ENCODE data around the gene MVK. TPM values are rescaled to one million over a fixed set of nuclear protein-coding genes. Genes with fewer than 3 reads are reported as not detected.

Gene MVK
- total and polyA plus RNA-seq, 2 donors from 2014 or later, result 40.0 to 48.1 TPM

DNA sequence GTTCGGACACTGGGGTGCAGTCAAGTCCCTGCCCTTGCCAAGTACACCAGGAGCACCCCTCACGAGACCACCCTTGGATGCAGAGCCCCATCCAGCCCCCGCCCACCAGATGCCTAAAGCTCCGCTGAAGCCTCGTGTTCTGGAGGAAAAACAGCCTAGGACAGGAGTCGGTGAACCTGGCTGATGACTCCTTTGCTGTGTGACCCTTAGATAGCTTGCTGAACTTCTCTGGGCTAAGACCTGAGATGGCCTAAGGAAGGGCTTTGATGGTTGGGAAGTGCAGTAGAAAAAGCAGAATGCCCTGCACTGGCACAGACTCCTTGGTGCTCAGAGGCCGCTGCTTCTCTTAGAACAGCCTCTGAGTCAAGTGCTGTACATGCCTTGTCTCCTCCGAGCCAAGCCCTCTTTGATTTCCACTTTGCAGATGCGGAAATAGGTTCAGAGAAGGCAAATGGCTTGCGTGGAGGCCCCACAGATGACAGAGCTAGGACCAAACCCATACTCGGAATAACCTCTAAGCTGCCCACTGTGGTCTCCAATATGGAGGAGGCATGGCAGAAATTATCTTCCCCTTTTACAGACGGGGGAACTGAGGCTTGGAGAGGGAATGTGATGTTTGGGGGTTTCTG is 52.3 kb downstream of the MVK start:
- no peaks in the 10 kb centered on the region for H3K9me3 ChIP-seq (ENCODE audit: control insufficient read depth in 2 of 3, insufficient read depth in 1 of 3, low read length in 3 of 3)
- H3K27me3 ChIP-seq (ENCODE audit: control insufficient read depth, insufficient read depth, low read length), result no peaks in the 10 kb centered on the region
- no peaks in the 10 kb centered on the region for H3K4me1 ChIP-seq (ENCODE audit: control insufficient read depth in 2 of 3, insufficient read depth in 2 of 3, low read depth in 1 of 3, low read length in 3 of 3)
- no peak for FAIRE-seq
- no peak for DNase-seq
- H3K27ac ChIP-seq (ENCODE audit: low read depth in 2 of 2, low read length in 2 of 2), result no peak overlapping the region
- intact Hi-C loops (cut with DNase I), result no loop called here
- TF ChIP-seq, protein P1, sequence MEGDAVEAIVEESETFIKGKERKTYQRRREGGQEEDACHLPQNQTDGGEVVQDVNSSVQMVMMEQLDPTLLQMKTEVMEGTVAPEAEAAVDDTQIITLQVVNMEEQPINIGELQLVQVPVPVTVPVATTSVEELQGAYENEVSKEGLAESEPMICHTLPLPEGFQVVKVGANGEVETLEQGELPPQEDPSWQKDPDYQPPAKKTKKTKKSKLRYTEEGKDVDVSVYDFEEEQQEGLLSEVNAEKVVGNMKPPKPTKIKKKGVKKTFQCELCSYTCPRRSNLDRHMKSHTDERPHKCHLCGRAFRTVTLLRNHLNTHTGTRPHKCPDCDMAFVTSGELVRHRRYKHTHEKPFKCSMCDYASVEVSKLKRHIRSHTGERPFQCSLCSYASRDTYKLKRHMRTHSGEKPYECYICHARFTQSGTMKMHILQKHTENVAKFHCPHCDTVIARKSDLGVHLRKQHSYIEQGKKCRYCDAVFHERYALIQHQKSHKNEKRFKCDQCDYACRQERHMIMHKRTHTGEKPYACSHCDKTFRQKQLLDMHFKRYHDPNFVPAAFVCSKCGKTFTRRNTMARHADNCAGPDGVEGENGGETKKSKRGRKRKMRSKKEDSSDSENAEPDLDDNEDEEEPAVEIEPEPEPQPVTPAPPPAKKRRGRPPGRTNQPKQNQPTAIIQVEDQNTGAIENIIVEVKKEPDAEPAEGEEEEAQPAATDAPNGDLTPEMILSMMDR (IDR thresholded peaks at IDR 0.05; ENCODE audit: borderline replicate concordance, extremely low read depth, insufficient read depth), result no peak
- H3K9ac ChIP-seq (ENCODE audit: low read length in 3 of 3), result no peak overlapping the region
- no peak overlapping the region for H3K4me3 ChIP-seq (ENCODE audit: low read length in 3 of 3)
- no peaks in the 10 kb centered on the region for H3K36me3 ChIP-seq (ENCODE audit: control insufficient read depth in 2 of 3, insufficient read depth in 3 of 3, low read length in 3 of 3)

DNA sequence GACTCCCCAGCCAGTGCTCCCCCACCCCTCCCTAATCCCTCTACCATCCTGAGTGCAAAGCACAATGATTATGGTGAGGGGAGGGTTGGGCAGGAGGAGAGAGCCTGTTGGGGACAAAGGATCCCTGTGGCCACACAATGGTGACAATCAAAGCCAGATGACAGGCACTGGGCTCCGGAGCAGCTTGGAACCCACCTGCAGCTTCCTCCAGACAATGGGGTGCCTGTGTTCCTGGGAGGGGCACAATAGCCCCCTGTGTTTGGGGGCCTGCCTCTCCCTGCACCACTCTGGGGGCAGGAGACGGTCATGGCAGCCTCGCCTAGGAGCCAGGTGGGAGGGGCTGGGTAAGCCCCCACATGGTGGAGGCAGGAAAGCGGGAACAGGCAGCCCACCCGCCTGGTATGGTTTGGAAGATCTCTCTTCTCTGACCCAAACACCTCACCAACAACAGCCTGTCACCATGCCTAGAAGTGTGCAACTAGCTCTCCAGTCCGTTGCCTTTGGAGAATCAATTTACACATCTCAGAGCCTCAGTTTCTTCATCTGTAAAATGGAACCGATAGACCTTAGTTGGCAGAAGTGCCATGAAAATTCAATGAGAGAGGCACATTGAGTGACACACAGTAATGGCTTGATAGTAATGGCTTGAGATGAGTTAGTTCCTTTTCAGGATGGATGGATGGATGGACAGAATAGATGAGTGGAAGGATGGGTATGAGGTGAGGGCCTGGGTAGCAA is 53.0 kb downstream of the MVK start:
- Histone ChIP-seq H3K36me3 (ENCODE audit: control insufficient read depth in 2 of 3, insufficient read depth in 3 of 3, low read length in 3 of 3) (no peaks in the 10 kb centered on the region), H3K9me3 (ENCODE audit: control insufficient read depth in 2 of 3, insufficient read depth in 1 of 3, low read length in 3 of 3) (no peaks in the 10 kb centered on the region), H3K9ac (ENCODE audit: low read length in 3 of 3) (no peak overlapping the region), H3K27ac (ENCODE audit: low read depth in 2 of 2, low read length in 2 of 2) (no peak overlapping the region), H3K27me3 (ENCODE audit: control insufficient read depth, insufficient read depth, low read length) (no peaks in the 10 kb centered on the region), H3K4me1 (ENCODE audit: control insufficient read depth in 2 of 3, insufficient read depth in 2 of 3, low read depth in 1 of 3, low read length in 3 of 3) (no peaks in the 10 kb centered on the region), H3K4me3 (ENCODE audit: low read length in 3 of 3) (no peak overlapping the region)
- TF ChIP-seq, protein P1 (IDR thresholded peaks at IDR 0.05; ENCODE audit: borderline replicate concordance, extremely low read depth, insufficient read depth), result no peak
- no peak for FAIRE-seq
- no peak for DNase-seq
- intact Hi-C loops (cut with DNase I), result no loop called here

DNA sequence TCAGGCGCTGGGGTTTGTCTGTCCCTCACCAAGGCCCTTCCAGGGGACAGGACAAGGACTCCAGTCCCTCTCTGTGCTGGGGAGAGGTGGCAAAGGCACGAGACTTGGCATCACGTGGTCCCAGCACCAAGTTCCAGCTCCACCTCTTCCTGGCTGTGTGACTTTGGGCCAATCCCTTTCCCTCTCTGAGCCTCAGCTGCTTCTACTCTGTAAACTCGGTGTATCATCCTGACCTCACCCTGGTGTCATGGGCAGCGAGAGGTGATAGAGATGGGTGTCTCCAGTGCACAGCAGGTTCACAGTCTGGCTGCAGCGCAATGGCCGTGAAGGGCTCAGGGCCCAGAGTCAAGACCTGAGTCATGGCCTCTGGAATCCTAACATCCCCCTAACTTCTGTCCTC is 54.0 kb downstream of the MVK start:
- FAIRE-seq, result no peak
- H3K27ac ChIP-seq (ENCODE audit: low read depth in 2 of 2, low read length in 2 of 2), result no peak overlapping the region
- H3K4me1 ChIP-seq (ENCODE audit: control insufficient read depth in 2 of 3, insufficient read depth in 2 of 3, low read depth in 1 of 3, low read length in 3 of 3), result no peaks in the 10 kb centered on the region
- no peaks in the 10 kb centered on the region for H3K27me3 ChIP-seq (ENCODE audit: control insufficient read depth, insufficient read depth, low read length)
- H3K9ac ChIP-seq (ENCODE audit: low read length in 3 of 3), result no peak overlapping the region
- H3K36me3 ChIP-seq (ENCODE audit: control insufficient read depth in 2 of 3, insufficient read depth in 3 of 3, low read length in 3 of 3), result no peaks in the 10 kb centered on the region
- no peaks in the 10 kb centered on the region for H3K9me3 ChIP-seq (ENCODE audit: control insufficient read depth in 2 of 3, insufficient read depth in 1 of 3, low read length in 3 of 3)
- intact Hi-C loops (cut with DNase I), result no loop called here
- TF ChIP-seq, protein P1 (IDR thresholded peaks at IDR 0.05; ENCODE audit: borderline replicate concordance, extremely low read depth, insufficient read depth), result no peak
- no peak overlapping the region for H3K4me3 ChIP-seq (ENCODE audit: low read length in 3 of 3)
- DNase-seq, result no peak
